Natural killer cell treated with Interleukin-12 subunit alpha and Interleukin-12 subunit beta and Interleukin-15 and Interleukin-18, amount 100 ng/mL, for 72 hours (primary cell): ENCODE data around the gene GNAL. TPM values are rescaled to one million over a fixed set of nuclear protein-coding genes. Genes with fewer than 3 reads are reported as not detected.

ENCODE experiments used
- ATAC-seq, 2 donors: fragments of 150-1000 bp; cut with Tn5 transposase in 1 of 2; sonication (Bioruptor Pico), chemical (Tn5 transposase) in 1 of 2; 2 replicates each; pipeline ENCODE4 v1.10.0; 2021
- DNase-seq: peaks from one replicate; pipeline ENCODE4 v3.0.0; 2022; ENCODE audit warnings: low spot score
- H3K27ac Mint-ChIP-seq, 2 donors: 1 replicate in 1 of 2; 2 replicates in 1 of 2; pipeline ENCODE4 v1.8.0; 2022; ENCODE audit warnings: mixed read lengths in 2 of 2, mild to moderate bottlenecking in 1 of 2, moderate library complexity in 1 of 2
- H3K27me3 Mint-ChIP-seq, 2 donors: 1 replicate in 1 of 2; 2 replicates in 1 of 2; pipeline ENCODE4 v1.8.0; 2022; ENCODE audit warnings: mixed read lengths in 2 of 2
- H3K36me3 Mint-ChIP-seq: one replicate; pipeline ENCODE4 v1.8.0; 2022; ENCODE audit warnings: mixed read lengths
- H3K4me1 Mint-ChIP-seq, 2 donors: 1 replicate in 1 of 2; 2 replicates in 1 of 2; pipeline ENCODE4 v1.8.0; 2022; ENCODE audit warnings: low read depth in 2 of 2, mixed read lengths in 2 of 2, mild to moderate bottlenecking in 1 of 2
- H3K4me3 Mint-ChIP-seq: one replicate; pipeline ENCODE4 v1.8.0; 2022; ENCODE audit warnings: mixed read lengths
- H3K9me3 Mint-ChIP-seq: 2 replicates; pipeline ENCODE4 v1.8.0; 2022; ENCODE audit warnings: mixed read lengths
- total RNA-seq, 2 donors: library from RNA; stranded (reverse); gene quantifications; one replicate each; pipeline ENCODE4 v1.2.3, GENCODE V29; 2022

Gene GNAL
- total RNA-seq, 2 donors from 2014 or later, result 1.2 TPM

- DNase-seq (no peak), ATAC-seq (peak; percentile 45 to 49)
- Mint-ChIP-seq H3K9me3 (no peaks in the 10 kb centered on the region), H3K36me3 (no peaks in the 10 kb centered on the region), H3K27me3 (peaks cover 3 to 8% of the 10 kb centered on the region in 2 donors), H3K4me1 (no peaks in the 10 kb centered on the region), H3K4me3 (no peak overlapping the region), H3K27ac (no peak overlapping the region)
These were observed 30.6 kb downstream of the GNAL start for GRCh38 chr18:11719621-11720020.

GRCh38 chr18:11721720-11722119, 32.7 kb downstream of the GNAL start:
- Mint-ChIP-seq H3K27ac (no peak overlapping the region), H3K9me3 (no peaks in the 10 kb centered on the region), H3K4me1 (no peaks in the 10 kb centered on the region), H3K27me3 (peaks cover 3 to 7% of the 10 kb centered on the region in 2 donors), H3K4me3 (no peak overlapping the region), H3K36me3 (no peaks in the 10 kb centered on the region)
- DNase-seq (no peak), ATAC-seq (no peak)

GRCh38 chr18:11724781-11725180, 35.7 kb downstream of the GNAL start:
- peaks cover 0 to 12% of the 10 kb centered on the region in 2 donors for H3K27me3 Mint-ChIP-seq
- no peaks in the 10 kb centered on the region for H3K36me3 Mint-ChIP-seq
- ATAC-seq (peak in 1 of 2 donors; percentile 30), DNase-seq (no peak)
- no peak overlapping the region for H3K4me3 Mint-ChIP-seq
- no peaks in the 10 kb centered on the region for H3K9me3 Mint-ChIP-seq
- no peaks in the 10 kb centered on the region for H3K4me1 Mint-ChIP-seq
- no peak overlapping the region for H3K27ac Mint-ChIP-seq

- Mint-ChIP-seq H3K36me3 (no peaks in the 10 kb centered on the region), H3K27me3 (peaks cover 2 to 12% of the 10 kb centered on the region in 2 donors), H3K4me1 (no peaks in the 10 kb centered on the region), H3K4me3 (no peak overlapping the region), H3K27ac (no peak overlapping the region), H3K9me3 (no peaks in the 10 kb centered on the region)
- ATAC-seq (no peak), DNase-seq (no peak)
These were observed 37.5 kb downstream of the GNAL start for GRCh38 chr18:11726556-11726955.

DNA sequence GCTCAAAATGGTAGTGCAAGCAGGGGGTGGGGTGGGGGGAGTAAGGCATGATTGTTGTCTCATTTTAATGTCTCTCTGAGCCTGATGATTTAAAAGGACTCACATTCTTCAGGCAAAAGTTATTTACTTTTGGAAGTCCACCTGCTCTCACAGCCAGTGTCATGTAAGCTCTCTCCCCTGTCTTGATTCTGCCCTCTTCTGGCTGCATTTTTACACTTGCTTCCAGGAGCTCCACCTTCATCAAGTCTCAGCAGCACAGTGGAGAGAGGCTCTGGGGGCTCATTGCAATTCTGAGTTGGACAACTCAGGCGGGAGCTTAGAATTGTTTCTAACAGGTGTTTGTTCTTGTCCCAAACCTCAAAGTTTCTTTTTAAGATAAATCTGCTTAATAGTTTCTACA, 39.2 kb downstream of the GNAL start:
- Mint-ChIP-seq H3K27me3 (peaks cover 16 to 23% of the 10 kb centered on the region in 2 donors), H3K9me3 (no peaks in the 10 kb centered on the region), H3K27ac (no peak overlapping the region), H3K4me1 (no peaks in the 10 kb centered on the region), H3K36me3 (no peaks in the 10 kb centered on the region), H3K4me3 (no peak overlapping the region)
- ATAC-seq (no peak), DNase-seq (no peak)

DNA sequence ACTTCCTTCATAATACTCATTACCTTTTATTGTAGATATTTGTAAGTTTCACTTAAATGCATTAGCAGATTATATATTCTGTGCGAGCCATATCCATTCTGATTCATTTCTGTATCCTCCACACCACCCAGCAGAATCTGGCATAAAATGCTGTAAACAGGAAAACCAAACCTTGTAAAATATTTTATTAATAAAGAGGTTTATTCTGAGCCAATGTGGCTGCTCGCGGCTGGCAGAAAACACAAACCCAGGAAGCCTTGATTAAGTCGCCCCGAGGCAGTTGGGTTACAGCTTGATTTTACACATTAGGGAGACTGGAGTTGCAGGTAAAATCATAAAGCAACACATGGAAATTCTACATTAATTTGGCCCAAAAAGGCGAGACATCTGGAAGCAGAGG, 40.5 kb downstream of the GNAL start:
- Mint-ChIP-seq H3K27me3 (peaks cover 18 to 25% of the 10 kb centered on the region in 2 donors), H3K9me3 (no peaks in the 10 kb centered on the region), H3K27ac (no peak overlapping the region), H3K4me1 (no peaks in the 10 kb centered on the region), H3K36me3 (no peaks in the 10 kb centered on the region), H3K4me3 (no peak overlapping the region)
- ATAC-seq, result no peak
- DNase-seq, result no peak

DNA sequence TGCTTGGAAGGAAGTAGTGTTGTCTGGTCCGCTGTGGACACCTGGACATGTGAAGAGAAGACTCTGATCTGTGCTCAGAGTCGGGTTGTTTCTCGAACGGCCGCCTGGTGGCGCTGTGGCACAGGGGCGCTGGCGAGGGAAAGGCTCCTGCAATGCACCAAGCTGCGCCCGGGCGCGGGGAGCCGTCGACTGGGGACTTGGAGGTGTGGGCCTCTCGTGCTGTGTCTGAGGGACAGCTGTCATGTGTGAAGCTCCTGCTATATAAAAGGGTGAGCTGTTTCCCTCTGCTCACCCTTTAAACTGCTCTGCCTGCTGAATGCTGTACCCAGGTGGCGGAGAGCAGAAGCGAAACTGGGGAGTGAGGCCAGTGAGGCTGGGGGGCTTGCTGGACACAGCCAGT, 44.0 kb downstream of the GNAL start:
- DNase-seq (peak; percentile 81), ATAC-seq (peak; percentile 69 to 82)
- Mint-ChIP-seq H3K27ac (no peak overlapping the region), H3K4me3 (no peak overlapping the region), H3K9me3 (no peaks in the 10 kb centered on the region), H3K27me3 (peaks cover 28% of the 10 kb centered on the region in 2 donors), H3K36me3 (no peaks in the 10 kb centered on the region), H3K4me1 (no peaks in the 10 kb centered on the region)

- Mint-ChIP-seq H3K4me1 (no peaks in the 10 kb centered on the region), H3K27me3 (peaks cover 22 to 35% of the 10 kb centered on the region in 2 donors)
- no peak for ATAC-seq
These were observed 47.6 kb downstream of the GNAL start for GRCh38 chr18:11736656-11737055.

DNA sequence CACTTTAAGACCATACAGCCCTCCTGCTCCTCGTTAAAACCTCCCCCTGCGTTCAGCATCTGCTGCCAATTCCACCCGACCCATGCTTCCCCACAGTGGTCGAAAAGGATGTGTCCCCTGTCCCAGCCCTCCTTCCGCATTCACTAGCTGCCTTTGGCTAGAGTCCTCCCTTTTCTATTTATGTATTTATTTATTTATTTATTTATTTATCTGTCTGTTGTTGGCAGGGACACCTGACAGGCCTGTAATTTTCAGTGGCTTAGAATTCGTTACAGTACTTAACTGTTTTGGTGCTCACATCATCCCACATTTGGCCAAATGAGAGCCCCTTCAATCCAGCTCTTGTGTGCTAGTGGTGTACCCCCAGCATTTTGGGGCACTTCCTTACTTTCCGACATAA, 50.8 kb downstream of the GNAL start:
- ATAC-seq, result no peak
- no peaks in the 10 kb centered on the region for H3K36me3 Mint-ChIP-seq
- no peaks in the 10 kb centered on the region for H3K9me3 Mint-ChIP-seq
- no peak overlapping the region for H3K27ac Mint-ChIP-seq
- DNase-seq, result no peak
- peaks cover 16 to 30% of the 10 kb centered on the region in 2 donors for H3K27me3 Mint-ChIP-seq
- no peak overlapping the region for H3K4me3 Mint-ChIP-seq
- H3K4me1 Mint-ChIP-seq, result no peaks in the 10 kb centered on the region

More at GRCh38 chr18:11736656-11737055, 47.6 kb downstream of the GNAL start:
- Mint-ChIP-seq H3K36me3 (no peaks in the 10 kb centered on the region), H3K4me3 (no peak overlapping the region), H3K9me3 (no peaks in the 10 kb centered on the region), H3K27ac (no peak overlapping the region)
- no peak for DNase-seq

DNA sequence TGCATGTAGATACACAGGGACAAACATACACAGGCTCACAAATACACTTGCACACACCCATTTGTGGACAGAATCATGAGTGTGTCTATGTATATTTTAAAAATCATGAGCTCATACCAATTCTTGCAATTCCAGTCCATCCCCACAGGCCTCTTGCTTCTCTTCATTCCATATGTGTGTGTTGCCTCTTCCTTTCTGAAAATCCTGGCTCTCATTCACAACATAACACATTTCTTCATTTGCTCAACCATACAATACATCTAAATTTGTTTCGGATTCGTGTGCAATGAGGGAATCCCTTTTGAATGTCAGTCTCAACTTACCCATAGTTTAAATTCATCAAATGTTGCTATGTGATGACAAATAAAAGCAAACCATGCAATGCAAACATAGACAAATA, 51.4 kb downstream of the GNAL start:
- Mint-ChIP-seq H3K27me3 (peaks cover 16 to 32% of the 10 kb centered on the region in 2 donors), H3K36me3 (no peaks in the 10 kb centered on the region), H3K4me3 (no peak overlapping the region), H3K9me3 (no peaks in the 10 kb centered on the region), H3K27ac (no peak overlapping the region), H3K4me1 (no peaks in the 10 kb centered on the region)
- DNase-seq, result no peak
- no peak for ATAC-seq

DNA sequence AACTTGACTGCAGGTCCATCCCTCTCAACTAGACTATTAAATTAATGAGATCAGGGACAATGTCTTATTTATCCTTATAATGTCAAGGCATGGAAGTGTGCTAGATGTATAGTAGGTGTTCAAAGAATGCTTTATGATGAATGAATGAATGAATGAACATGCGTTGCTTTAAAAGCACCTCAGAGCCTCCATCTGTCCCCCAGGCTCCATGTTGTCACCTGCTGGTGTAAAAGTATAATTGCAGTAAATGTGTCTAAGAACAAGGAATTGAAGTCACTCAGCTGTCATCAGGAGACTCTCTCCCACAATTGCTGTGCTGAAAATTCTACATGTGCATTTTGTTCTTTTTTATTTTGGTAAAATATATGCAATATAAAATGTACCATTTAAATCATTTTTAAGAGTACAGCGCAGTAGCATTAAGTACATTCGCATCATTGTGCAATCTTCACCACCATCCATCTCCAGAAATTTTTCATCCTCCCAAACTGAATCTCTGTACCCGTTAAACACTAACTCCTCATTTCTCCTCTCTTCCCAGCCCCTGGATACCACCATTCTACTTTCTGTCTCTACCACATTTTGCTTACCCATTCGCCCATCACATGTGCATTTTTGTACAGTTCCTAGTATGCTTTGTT, 52.6 kb downstream of the GNAL start:
- no peak overlapping the region for H3K27ac Mint-ChIP-seq
- H3K36me3 Mint-ChIP-seq, result no peaks in the 10 kb centered on the region
- no peaks in the 10 kb centered on the region for H3K4me1 Mint-ChIP-seq
- peaks cover 20 to 41% of the 10 kb centered on the region in 2 donors for H3K27me3 Mint-ChIP-seq
- no peak overlapping the region for H3K4me3 Mint-ChIP-seq
- ATAC-seq (no peak), DNase-seq (no peak)
- no peaks in the 10 kb centered on the region for H3K9me3 Mint-ChIP-seq

GRCh38 chr18:11745521-11745920, 56.5 kb downstream of the GNAL start:
- no peaks in the 10 kb centered on the region for H3K36me3 Mint-ChIP-seq
- peaks cover 0 to 5% of the 10 kb centered on the region in 2 donors for H3K4me1 Mint-ChIP-seq
- no peaks in the 10 kb centered on the region for H3K9me3 Mint-ChIP-seq
- H3K27me3 Mint-ChIP-seq, result peaks cover 29 to 49% of the 10 kb centered on the region in 2 donors
- DNase-seq (no peak), ATAC-seq (no peak)
- no peak overlapping the region for H3K4me3 Mint-ChIP-seq
- no peak overlapping the region for H3K27ac Mint-ChIP-seq

DNA sequence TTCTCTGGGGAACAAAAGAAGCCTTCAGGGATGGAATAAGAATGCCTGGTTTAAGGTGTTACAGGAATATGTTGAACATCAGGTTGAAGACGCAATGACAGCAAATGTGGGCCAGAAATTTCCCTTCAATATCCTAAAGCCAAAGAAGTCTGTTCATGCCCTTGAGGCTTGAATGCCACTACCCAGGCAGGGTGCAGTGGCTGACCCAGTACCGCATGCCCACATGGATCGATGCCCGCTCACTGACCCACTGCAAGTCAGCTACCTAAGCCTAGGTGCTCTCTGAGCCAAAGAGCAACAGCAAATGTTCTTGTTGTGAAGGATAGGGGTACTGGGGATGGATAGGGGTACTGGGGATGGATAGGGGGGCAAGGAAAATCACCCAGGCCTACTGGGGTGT, 58.2 kb downstream of the GNAL start:
- no peaks in the 10 kb centered on the region for H3K36me3 Mint-ChIP-seq
- DNase-seq (no peak), ATAC-seq (no peak)
- peaks cover 33 to 49% of the 10 kb centered on the region in 2 donors for H3K27me3 Mint-ChIP-seq
- peaks cover 3 to 10% of the 10 kb centered on the region in 2 donors for H3K4me1 Mint-ChIP-seq
- no peaks in the 10 kb centered on the region for H3K9me3 Mint-ChIP-seq
- no peak overlapping the region for H3K4me3 Mint-ChIP-seq
- H3K27ac Mint-ChIP-seq, result no peak overlapping the region

DNA sequence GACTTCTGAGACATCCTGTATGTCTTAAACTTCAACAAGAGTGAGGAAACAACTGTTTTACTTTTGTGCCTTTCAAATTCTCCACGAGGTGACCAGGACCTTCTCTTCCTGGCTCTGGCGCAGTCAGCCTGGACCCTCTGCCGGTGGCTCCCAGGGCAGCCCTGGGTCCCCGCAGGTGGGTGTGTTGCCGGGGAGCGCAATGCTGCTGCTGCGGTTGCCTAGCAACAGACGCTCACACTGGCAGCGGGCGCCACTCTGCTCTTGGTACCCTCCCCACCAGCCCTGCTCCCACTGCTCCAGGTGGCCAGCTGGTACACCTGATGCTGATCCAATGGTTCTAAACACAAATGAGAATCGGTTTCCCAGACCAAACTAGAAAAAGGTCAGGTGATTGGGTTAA, 58.7 kb downstream of the GNAL start:
- H3K27ac Mint-ChIP-seq, result no peak overlapping the region
- no peaks in the 10 kb centered on the region for H3K9me3 Mint-ChIP-seq
- DNase-seq, result no peak
- no peak for ATAC-seq
- H3K4me3 Mint-ChIP-seq, result no peak overlapping the region
- H3K27me3 Mint-ChIP-seq, result peaks cover 31 to 50% of the 10 kb centered on the region in 2 donors
- no peaks in the 10 kb centered on the region for H3K36me3 Mint-ChIP-seq
- H3K4me1 Mint-ChIP-seq, result peaks cover 5 to 11% of the 10 kb centered on the region in 2 donors

GRCh38 chr18:11749305-11749704, 60.2 kb downstream of the GNAL start:
- DNase-seq, result no peak
- Mint-ChIP-seq H3K4me3 (no peak overlapping the region), H3K9me3 (no peaks in the 10 kb centered on the region), H3K27ac (no peak overlapping the region), H3K36me3 (no peaks in the 10 kb centered on the region), H3K4me1 (peaks cover 5 to 11% of the 10 kb centered on the region in 2 donors), H3K27me3 (peaks cover 28 to 45% of the 10 kb centered on the region in 2 donors)
- no peak for ATAC-seq
